HepG2 (cell line): ENCODE data around the gene TXNIP. TPM values are rescaled to one million over a fixed set of nuclear protein-coding genes. Genes with fewer than 3 reads are reported as not detected.

Experiments used
- FLYWCH1 ChIP-seq: sonication (generic); formaldehyde crosslinking; IDR thresholded peaks from 2 replicates; pipeline ENCODE4 v1.8.1; 2023; ENCODE audit warnings: mild to moderate bottlenecking, missing genetic modification reagents
- GFI1 ChIP-seq: sonication (generic); formaldehyde crosslinking; IDR thresholded peaks from 2 replicates; pipeline ENCODE4 v1.5.0; 2020; ENCODE audit warnings: missing genetic modification reagents, mild to moderate bottlenecking, borderline replicate concordance
- HOXA3 ChIP-seq: sonication (generic); formaldehyde crosslinking; IDR thresholded peaks from 2 replicates; pipeline ENCODE4 v1.5.0; 2020; ENCODE audit warnings: missing genetic modification reagents
- KLF15 ChIP-seq: sonication (generic); formaldehyde crosslinking; IDR thresholded peaks from 2 replicates; pipeline ENCODE4 v1.8.1; 2023; ENCODE audit warnings: borderline replicate concordance, mild to moderate bottlenecking, inconsistent platforms, missing genetic modification reagents, mixed read lengths
- NFYB ChIP-seq: sonication (generic); formaldehyde crosslinking; IDR thresholded peaks from 2 replicates; pipeline ENCODE4 v1.4.0; 2020; ENCODE audit warnings: missing genetic modification reagents
- PRMT3 ChIP-seq: sonication (generic); formaldehyde crosslinking; IDR thresholded peaks from 2 replicates; pipeline ENCODE4 v1.8.1; 2022; ENCODE audit warnings: low read depth, mild to moderate bottlenecking, moderate library complexity, missing genetic modification reagents, borderline replicate concordance
- RBFOX2 ChIP-seq: fragments of 200-400 bp; formaldehyde crosslinking; IDR thresholded peaks from 2 replicates; pipeline ENCODE4 v1.6.1; 2017; ENCODE audit warnings: low read depth, mild to moderate bottlenecking, low read length
- SMARCC2 ChIP-seq: fragments of 450-650 bp; IDR thresholded peaks from 2 replicates; pipeline ENCODE4 v1.6.1; 2017; ENCODE audit warnings: antibody characterized with exemption, mild to moderate bottlenecking
- ZFP90 ChIP-seq: sonication (generic); formaldehyde crosslinking; IDR thresholded peaks from 2 replicates; pipeline ENCODE4 v1.8.0; 2022; ENCODE audit warnings: missing genetic modification reagents, mild to moderate bottlenecking, inconsistent platforms, borderline replicate concordance
- ZNF160 ChIP-seq: sonication (generic); formaldehyde crosslinking; IDR thresholded peaks from 2 replicates; pipeline ENCODE4 v1.8.0; 2022; ENCODE audit warnings: mild to moderate bottlenecking, inconsistent platforms, missing genetic modification reagents
- ZNF205 ChIP-seq: IDR thresholded peaks from 2 replicates; pipeline ENCODE4 v1.6.1; 2018; ENCODE audit warnings: missing biosample characterization, missing genetic modification reagents
- ZNF317 ChIP-seq: sonication (generic); formaldehyde crosslinking; IDR thresholded peaks from 2 replicates; pipeline ENCODE4 v1.5.0; 2020; ENCODE audit warnings: mild to moderate bottlenecking, missing genetic modification reagents
- ZNF441 ChIP-seq: sonication (generic); formaldehyde crosslinking; IDR thresholded peaks from 2 replicates; pipeline ENCODE4 v1.7.0; 2021; ENCODE audit warnings: missing genetic modification reagents, borderline replicate concordance
- ZNF543 ChIP-seq: sonication (generic); formaldehyde crosslinking; IDR thresholded peaks from 2 replicates; pipeline ENCODE4 v1.4.0; 2020; ENCODE audit warnings: mild to moderate bottlenecking, missing genetic modification reagents
- ZNF563 ChIP-seq: sonication (generic); formaldehyde crosslinking; IDR thresholded peaks from 2 replicates; pipeline ENCODE4 v1.8.0; 2022; ENCODE audit warnings: mild to moderate bottlenecking, moderate library complexity, missing genetic modification reagents
- ZNF780A ChIP-seq: sonication (generic); formaldehyde crosslinking; IDR thresholded peaks from 2 replicates; pipeline ENCODE4 v1.8.0; 2022; ENCODE audit warnings: mild to moderate bottlenecking, missing genetic modification reagents, moderate library complexity
- polyA plus RNA-seq, 8 experiments: library from polyadenylated mRNA; depleted of rRNA in 3 of 8; stranded (reverse) in 7 of 8; unstranded in 1 of 8; fragments of >200 nt; fragmentation: Illumina TruSeq in 4 of 8; extraction: Trizol in 4 of 8; gene quantifications; 2 replicates each; pipeline versions ENCODE4 v1.2.1 to v1.2.3, GENCODE V29; 2011 to 2016; ENCODE audit warnings: low read depth in 4 of 8, missing spikeins in 1 of 8, mixed read lengths in 1 of 8; ENCODE audit not compliant: insufficient read depth in 1 of 8
- total RNA-seq, 5 experiments: library from RNA; depleted of rRNA; stranded (reverse); fragments of >200 nt; fragmentation: Illumina TruSeq; extraction: Trizol; gene quantifications; 2 replicates each; pipeline ENCODE4 v1.2.3, GENCODE V29; 2016; ENCODE audit warnings: low read depth in 1 of 5
- TF ChIP-seq, protein P1 (sequence below): sonication (generic); formaldehyde crosslinking; IDR thresholded peaks from 2 replicates; pipeline ENCODE4 v1.4.0; 2020; ENCODE audit warnings: missing genetic modification reagents
- TF ChIP-seq, protein P2 (sequence below): sonication (generic); formaldehyde crosslinking; IDR thresholded peaks from 2 replicates; pipeline ENCODE4; 2020; ENCODE audit warnings: missing genetic modification reagents, mild to moderate bottlenecking, borderline replicate concordance
- TF ChIP-seq, protein P3 (sequence below): sonication (generic); formaldehyde crosslinking; IDR thresholded peaks from 2 replicates; pipeline ENCODE4 v1.5.1; 2020; ENCODE audit warnings: mild to moderate bottlenecking, missing genetic modification reagents, moderate library complexity
- TF ChIP-seq, protein P4 (sequence below): sonication (generic); formaldehyde crosslinking; IDR thresholded peaks from 2 replicates; pipeline ENCODE4 v1.5.1; 2020; ENCODE audit warnings: missing genetic modification reagents, mild to moderate bottlenecking, borderline replicate concordance
- TF ChIP-seq, protein P5 (sequence below): sonication (generic); formaldehyde crosslinking; IDR thresholded peaks from 2 replicates; pipeline ENCODE4 v1.4.0; 2020; ENCODE audit warnings: missing genetic modification reagents

Gene TXNIP
- total and polyA plus RNA-seq, 2 of the 13 experiments (the other 11 are each of a cell fraction or from before 2014, with no cell fraction given): 24.4 to 237 TPM

DNA sequence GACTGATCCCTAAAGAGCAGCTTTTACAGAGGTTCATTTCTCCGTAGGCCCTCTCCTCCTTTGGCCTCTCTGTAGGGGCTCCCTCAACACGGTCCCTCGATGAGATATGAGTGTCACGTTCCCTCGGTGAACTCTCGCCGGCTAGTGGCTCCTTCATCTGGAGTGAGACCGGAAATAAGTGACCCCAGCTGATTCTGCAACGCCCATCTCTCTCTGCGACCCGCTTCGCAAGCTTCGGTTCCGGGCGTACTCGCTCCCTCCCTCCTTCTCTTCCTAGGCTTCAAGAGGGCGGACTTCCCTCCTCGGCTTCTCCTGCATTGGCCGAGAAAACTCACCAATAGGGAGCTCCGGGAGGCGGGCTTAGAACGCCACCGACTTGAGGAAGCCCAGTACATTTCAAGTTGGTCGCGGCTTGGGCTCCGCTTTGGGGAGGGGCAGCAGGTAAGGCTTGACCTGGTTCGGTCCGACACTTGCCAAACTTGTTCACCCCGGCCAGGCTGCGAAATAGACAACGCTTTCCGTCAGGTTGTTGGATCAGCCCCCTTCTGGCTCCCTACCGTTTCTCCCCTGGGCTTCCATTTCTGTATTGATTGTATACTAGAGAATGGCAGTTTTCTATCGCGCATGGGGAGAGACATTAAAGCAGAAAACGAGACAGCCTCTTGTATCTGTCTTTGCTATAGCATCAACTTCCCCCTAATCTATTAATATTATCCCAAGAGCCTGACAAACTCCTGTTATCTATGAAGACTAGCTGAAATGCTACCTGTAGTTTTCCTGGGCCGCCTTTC, 31.9 kb downstream of the TXNIP start, which contains the start of the genes ANKRD34A and POLR3GL (continued):
- peak; percentile 54; the same call in 1 of the 2 replicates for TF ChIP-seq HOXA3 (CRISPR knock-in tag)
- TF ChIP-seq ZNF543 (CRISPR knock-in tag): 0 out of 2 replicates have a peak, but pooled peaks have one; percentile 21
- peak; percentile 72; the same call in 1 of the 2 replicates for TF ChIP-seq ZNF441 (CRISPR knock-in tag)
- no peak for TF ChIP-seq ZNF780A (CRISPR knock-in tag)
- TF ChIP-seq, protein P1, sequence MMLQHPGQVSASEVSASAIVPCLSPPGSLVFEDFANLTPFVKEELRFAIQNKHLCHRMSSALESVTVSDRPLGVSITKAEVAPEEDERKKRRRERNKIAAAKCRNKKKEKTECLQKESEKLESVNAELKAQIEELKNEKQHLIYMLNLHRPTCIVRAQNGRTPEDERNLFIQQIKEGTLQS: no peak
- peak; percentile 39; the same call in 1 of the 2 replicates for TF ChIP-seq GFI1 (CRISPR knock-in tag)
- TF ChIP-seq ZNF563 (CRISPR knock-in tag): no peak
- TF ChIP-seq, protein P2, sequence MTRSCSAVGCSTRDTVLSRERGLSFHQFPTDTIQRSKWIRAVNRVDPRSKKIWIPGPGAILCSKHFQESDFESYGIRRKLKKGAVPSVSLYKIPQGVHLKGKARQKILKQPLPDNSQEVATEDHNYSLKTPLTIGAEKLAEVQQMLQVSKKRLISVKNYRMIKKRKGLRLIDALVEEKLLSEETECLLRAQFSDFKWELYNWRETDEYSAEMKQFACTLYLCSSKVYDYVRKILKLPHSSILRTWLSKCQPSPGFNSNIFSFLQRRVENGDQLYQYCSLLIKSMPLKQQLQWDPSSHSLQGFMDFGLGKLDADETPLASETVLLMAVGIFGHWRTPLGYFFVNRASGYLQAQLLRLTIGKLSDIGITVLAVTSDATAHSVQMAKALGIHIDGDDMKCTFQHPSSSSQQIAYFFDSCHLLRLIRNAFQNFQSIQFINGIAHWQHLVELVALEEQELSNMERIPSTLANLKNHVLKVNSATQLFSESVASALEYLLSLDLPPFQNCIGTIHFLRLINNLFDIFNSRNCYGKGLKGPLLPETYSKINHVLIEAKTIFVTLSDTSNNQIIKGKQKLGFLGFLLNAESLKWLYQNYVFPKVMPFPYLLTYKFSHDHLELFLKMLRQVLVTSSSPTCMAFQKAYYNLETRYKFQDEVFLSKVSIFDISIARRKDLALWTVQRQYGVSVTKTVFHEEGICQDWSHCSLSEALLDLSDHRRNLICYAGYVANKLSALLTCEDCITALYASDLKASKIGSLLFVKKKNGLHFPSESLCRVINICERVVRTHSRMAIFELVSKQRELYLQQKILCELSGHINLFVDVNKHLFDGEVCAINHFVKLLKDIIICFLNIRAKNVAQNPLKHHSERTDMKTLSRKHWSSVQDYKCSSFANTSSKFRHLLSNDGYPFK: peak; percentile 75; the same call in 1 of the 2 replicates
- 0 out of 2 replicates have a peak, but pooled peaks have one; percentile 30 for TF ChIP-seq ZNF317 (CRISPR knock-in tag)
- TF ChIP-seq, protein P3, sequence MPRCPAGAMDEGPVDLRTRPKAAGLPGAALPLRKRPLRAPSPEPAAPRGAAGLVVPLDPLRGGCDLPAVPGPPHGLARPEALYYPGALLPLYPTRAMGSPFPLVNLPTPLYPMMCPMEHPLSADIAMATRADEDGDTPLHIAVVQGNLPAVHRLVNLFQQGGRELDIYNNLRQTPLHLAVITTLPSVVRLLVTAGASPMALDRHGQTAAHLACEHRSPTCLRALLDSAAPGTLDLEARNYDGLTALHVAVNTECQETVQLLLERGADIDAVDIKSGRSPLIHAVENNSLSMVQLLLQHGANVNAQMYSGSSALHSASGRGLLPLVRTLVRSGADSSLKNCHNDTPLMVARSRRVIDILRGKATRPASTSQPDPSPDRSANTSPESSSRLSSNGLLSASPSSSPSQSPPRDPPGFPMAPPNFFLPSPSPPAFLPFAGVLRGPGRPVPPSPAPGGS (CRISPR knock-in tag): peak; percentile 57; the same call in 1 of the 2 replicates
- TF ChIP-seq, protein P4, sequence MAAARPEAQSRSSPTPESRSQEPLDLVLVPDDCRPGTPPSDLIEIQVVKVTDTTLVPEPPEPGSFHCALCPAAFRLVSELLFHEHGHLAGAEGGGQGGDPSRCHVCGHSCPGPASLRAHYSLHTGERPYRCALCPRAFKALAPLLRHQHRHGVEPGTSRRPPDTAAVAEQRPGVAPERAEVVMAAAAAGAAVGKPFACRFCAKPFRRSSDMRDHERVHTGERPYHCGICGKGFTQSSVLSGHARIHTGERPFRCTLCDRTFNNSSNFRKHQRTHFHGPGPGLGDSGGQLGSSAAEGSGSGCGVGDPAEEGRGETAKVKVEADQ: peak; percentile 21; the same call in 1 of the 2 replicates
- 0 out of 2 replicates have a peak, but pooled peaks have one; percentile 62 for TF ChIP-seq ZFP90
- no peak for TF ChIP-seq KLF15 (CRISPR knock-in tag)
- TF ChIP-seq, protein P5, sequence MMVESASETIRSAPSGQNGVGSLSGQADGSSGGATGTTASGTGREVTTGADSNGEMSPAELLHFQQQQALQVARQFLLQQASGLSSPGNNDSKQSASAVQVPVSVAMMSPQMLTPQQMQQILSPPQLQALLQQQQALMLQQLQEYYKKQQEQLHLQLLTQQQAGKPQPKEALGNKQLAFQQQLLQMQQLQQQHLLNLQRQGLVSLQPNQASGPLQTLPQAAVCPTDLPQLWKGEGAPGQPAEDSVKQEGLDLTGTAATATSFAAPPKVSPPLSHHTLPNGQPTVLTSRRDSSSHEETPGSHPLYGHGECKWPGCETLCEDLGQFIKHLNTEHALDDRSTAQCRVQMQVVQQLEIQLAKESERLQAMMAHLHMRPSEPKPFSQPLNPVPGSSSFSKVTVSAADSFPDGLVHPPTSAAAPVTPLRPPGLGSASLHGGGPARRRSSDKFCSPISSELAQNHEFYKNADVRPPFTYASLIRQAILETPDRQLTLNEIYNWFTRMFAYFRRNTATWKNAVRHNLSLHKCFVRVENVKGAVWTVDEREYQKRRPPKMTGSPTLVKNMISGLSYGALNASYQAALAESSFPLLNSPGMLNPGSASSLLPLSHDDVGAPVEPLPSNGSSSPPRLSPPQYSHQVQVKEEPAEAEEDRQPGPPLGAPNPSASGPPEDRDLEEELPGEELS (CRISPR knock-in tag): 0 out of 2 replicates have a peak, but pooled peaks have one; percentile 44
- TF ChIP-seq PRMT3 (CRISPR knock-in tag): no peak
- 0 out of 2 replicates have a peak, but pooled peaks have one; percentile 28 for TF ChIP-seq ZNF160
- TF ChIP-seq ZNF205 (CRISPR knock-in tag): peak; percentile 39; the same call in 1 of the 2 replicates
- no peak for TF ChIP-seq FLYWCH1 (CRISPR knock-in tag)
- peak; percentile 48; the same call in 1 of the 2 replicates for TF ChIP-seq RBFOX2
- TF ChIP-seq NFYB: peak; percentile 89
- TF ChIP-seq SMARCC2: no peak
